Measurements from ENCODE around the gene SMARCE1.
"Not testable (repeated sequence)": the region's sequence is repeated elsewhere in the genome, so short reads cannot be mapped to it uniquely, and the experiment has no call there.

Gene SMARCE1

GRCh38 chr17:40597556-40598300 is 49.9 kb downstream of the SMARCE1 start:
- Mint-ChIP-seq H3K4me3 (peak overlapping the region; percentile 26 to 73), H3K27me3 (no peaks in the 10 kb centered on the region), H3K4me1 (peaks cover 63 to 76% of the 10 kb centered on the region in 2 donors), H3K9me3 (peaks cover 7 to 10% of the 10 kb centered on the region in 2 donors), H3K36me3 (peaks cover 6 to 10% of the 10 kb centered on the region in 2 donors), H3K27ac (peak overlapping the region; percentile 97)
- ATAC-seq (replicated peaks): peak; percentile 10
- DNase-seq: no peak

GRCh38 chr17:40597156-40597555 is 50.5 kb downstream of the SMARCE1 start:
- peaks cover 7 to 10% of the 10 kb centered on the region in 2 donors for H3K9me3 Mint-ChIP-seq
- peaks cover 60 to 70% of the 10 kb centered on the region in 2 donors for H3K4me1 Mint-ChIP-seq
- no peaks in the 10 kb centered on the region for H3K27me3 Mint-ChIP-seq
- no peak for DNase-seq
- no peak for ATAC-seq (replicated peaks)
- peak overlapping the region in 1 of 2 donors; percentile 53 for H3K4me3 Mint-ChIP-seq
- H3K36me3 Mint-ChIP-seq: peaks cover 6 to 10% of the 10 kb centered on the region in 2 donors
- H3K27ac Mint-ChIP-seq: peak overlapping the region; percentile 97

- Mint-ChIP-seq H3K4me1 (peaks cover 55 to 64% of the 10 kb centered on the region in 2 donors), H3K9me3 (peaks cover 7 to 10% of the 10 kb centered on the region in 2 donors), H3K4me3 (peak overlapping the region; percentile 64 to 70), H3K27ac (peak overlapping the region; percentile 97), H3K27me3 (no peaks in the 10 kb centered on the region), H3K36me3 (peaks cover 6 to 10% of the 10 kb centered on the region in 2 donors)
- DNase-seq: peak; percentile 68
- ATAC-seq (replicated peaks): peak; percentile 58 to 66
These were observed 51.2 kb downstream of the SMARCE1 start for GRCh38 chr17:40596261-40596919.

- Mint-ChIP-seq H3K36me3 (peaks cover 18 to 22% of the 10 kb centered on the region in 2 donors), H3K4me3 (no peak overlapping the region), H3K4me1 (peaks cover 56 to 66% of the 10 kb centered on the region in 2 donors), H3K27ac (no peak overlapping the region), H3K27me3 (no peaks in the 10 kb centered on the region), H3K9me3 (peaks cover 14 to 17% of the 10 kb centered on the region in 2 donors)
- DNase-seq (no peak), ATAC-seq (replicated peaks) (no peak)
These were observed 56.9 kb downstream of the SMARCE1 start for GRCh38 chr17:40590742-40591141.

GRCh38 chr17:40588552-40588951 is 59.1 kb downstream of the SMARCE1 start:
- no peak for ATAC-seq (replicated peaks)
- no peak for DNase-seq
- H3K36me3 Mint-ChIP-seq: peaks cover 27 to 36% of the 10 kb centered on the region in 2 donors
- peaks cover 19 to 22% of the 10 kb centered on the region in 2 donors for H3K9me3 Mint-ChIP-seq
- H3K4me1 Mint-ChIP-seq: peaks cover 53 to 76% of the 10 kb centered on the region in 2 donors
- peak overlapping the region; percentile 17 for H3K27ac Mint-ChIP-seq
- no peak overlapping the region for H3K4me3 Mint-ChIP-seq
- H3K27me3 Mint-ChIP-seq: no peaks in the 10 kb centered on the region

- DNase-seq; H3K27me3 Mint-ChIP-seq; ATAC-seq (replicated peaks): not testable (repeated sequence)
- H3K4me3 Mint-ChIP-seq: peak overlapping the region; percentile 42 to 72
- H3K27ac Mint-ChIP-seq: peak overlapping the region; percentile 81
- H3K9me3 Mint-ChIP-seq: peaks cover 19 to 23% of the 10 kb centered on the region in 2 donors
- H3K4me1 Mint-ChIP-seq: peaks cover 65 to 96% of the 10 kb centered on the region in 2 donors
- peaks cover 27 to 36% of the 10 kb centered on the region in 2 donors for H3K36me3 Mint-ChIP-seq
These were observed 61.4 kb downstream of the SMARCE1 start for GRCh38 chr17:40586264-40586663.

- not testable (repeated sequence) for H3K4me3 Mint-ChIP-seq; ATAC-seq (replicated peaks); DNase-seq; H3K27me3 Mint-ChIP-seq
- Mint-ChIP-seq H3K36me3 (peaks cover 28 to 36% of the 10 kb centered on the region in 2 donors), H3K4me1 (peaks cover 66 to 96% of the 10 kb centered on the region in 2 donors), H3K9me3 (peaks cover 19 to 23% of the 10 kb centered on the region in 2 donors), H3K27ac (peak overlapping the region; percentile 72)
These were observed 62.7 kb downstream of the SMARCE1 start for GRCh38 chr17:40584950-40585349.

GRCh38 chr17:40582328-40582901 is 65.2 kb downstream of the SMARCE1 start:
- Mint-ChIP-seq H3K9me3 (peaks cover 9 to 13% of the 10 kb centered on the region in 2 donors), H3K4me1 (peaks cover 57 to 96% of the 10 kb centered on the region in 2 donors), H3K27me3 (no peaks in the 10 kb centered on the region), H3K36me3 (peaks cover 17 to 22% of the 10 kb centered on the region in 2 donors), H3K4me3 (peak overlapping the region; percentile 63 to 75), H3K27ac (peak overlapping the region; percentile 87)
- ATAC-seq (replicated peaks): peak; percentile 66 to 77
- peak; percentile 71 for DNase-seq

- Mint-ChIP-seq H3K4me1 (peaks cover 54 to 91% of the 10 kb centered on the region in 2 donors), H3K27ac (peak overlapping the region; percentile 26), H3K4me3 (peak overlapping the region in 1 of 2 donors; percentile 1), H3K36me3 (peaks cover 10 to 16% of the 10 kb centered on the region in 2 donors), H3K9me3 (peaks cover 7 to 14% of the 10 kb centered on the region in 2 donors), H3K27me3 (no peaks in the 10 kb centered on the region)
- ATAC-seq (replicated peaks) (no peak), DNase-seq (no peak)
These were observed 67.5 kb downstream of the SMARCE1 start for GRCh38 chr17:40580140-40580539.

- Mint-ChIP-seq H3K27me3 (no peaks in the 10 kb centered on the region), H3K27ac (peak overlapping the region; percentile 73), H3K4me3 (no peak overlapping the region), H3K9me3 (peaks cover 5 to 13% of the 10 kb centered on the region in 2 donors), H3K4me1 (peaks cover 52 to 88% of the 10 kb centered on the region in 2 donors), H3K36me3 (peaks cover 11 to 13% of the 10 kb centered on the region in 2 donors)
- ATAC-seq (replicated peaks) (no peak), DNase-seq (no peak)
These were observed 68.1 kb downstream of the SMARCE1 start for GRCh38 chr17:40579471-40579870.

- H3K27ac Mint-ChIP-seq: peak overlapping the region; percentile 88
- peaks cover 13 to 15% of the 10 kb centered on the region in 2 donors for H3K9me3 Mint-ChIP-seq
- ATAC-seq (replicated peaks): peak; percentile 88 to 91
- no peaks in the 10 kb centered on the region for H3K27me3 Mint-ChIP-seq
- peak; percentile 73 for DNase-seq
- H3K36me3 Mint-ChIP-seq: peaks cover 10 to 17% of the 10 kb centered on the region in 2 donors
- H3K4me3 Mint-ChIP-seq: peak overlapping the region; percentile 49 to 75
- peaks cover 44 to 81% of the 10 kb centered on the region in 2 donors for H3K4me1 Mint-ChIP-seq
These were observed 70.0 kb downstream of the SMARCE1 start for GRCh38 chr17:40577611-40578065.

- ATAC-seq (replicated peaks) (no peak), DNase-seq (no peak)
- H3K4me3 Mint-ChIP-seq: no peak overlapping the region
- peaks cover 43 to 81% of the 10 kb centered on the region in 2 donors for H3K4me1 Mint-ChIP-seq
- peaks cover 26 to 27% of the 10 kb centered on the region in 2 donors for H3K9me3 Mint-ChIP-seq
- H3K36me3 Mint-ChIP-seq: peaks cover 16 to 32% of the 10 kb centered on the region in 2 donors
- peak overlapping the region; percentile 53 for H3K27ac Mint-ChIP-seq
- no peaks in the 10 kb centered on the region for H3K27me3 Mint-ChIP-seq
These were observed 71.4 kb downstream of the SMARCE1 start for GRCh38 chr17:40576113-40576740.
